SU-DHL-6 (cell line): ENCODE results near the gene SLC13A1.

Experiments used
- EZH2phosphoT487 ChIP-seq: fragments of 200-600 bp; sonication (generic), shearing (Covaris generic); conservative IDR thresholded peaks from 2 replicates; pipeline ENCODE4 v1.6.1; 2018; ENCODE audit warnings: mild to moderate bottlenecking, antibody characterized with exemption, low read length, moderate library complexity, mixed read lengths
- TF ChIP-seq, protein P1 (sequence below): fragments of 200-600 bp; sonication (generic); IDR thresholded peaks from one replicate; pipeline ENCODE4 v1.5.1; 2017; ENCODE audit warnings: antibody characterized with exemption, mild to moderate bottlenecking, low read length, moderate library complexity; ENCODE audit not compliant: insufficient read depth, poor library complexity, severe bottlenecking

DNA sequence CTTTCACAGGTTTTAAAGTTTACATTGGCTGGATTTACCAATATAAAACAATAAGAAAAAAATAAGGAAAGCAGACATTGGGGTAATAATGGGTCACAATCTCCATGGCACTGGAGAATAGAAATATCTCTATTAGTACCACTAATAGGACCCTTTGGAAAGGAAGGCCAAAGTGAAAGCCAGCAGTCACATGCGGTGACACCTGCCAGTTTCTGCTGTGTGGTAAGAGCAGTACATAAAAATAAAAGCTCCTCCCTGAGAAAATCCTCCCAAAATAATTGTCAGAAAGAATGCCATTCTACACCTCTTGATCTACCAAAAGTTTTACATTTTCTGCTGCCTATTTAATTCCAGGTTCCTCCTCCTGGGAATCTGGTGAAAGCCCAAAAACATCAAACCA, 30.4 kb upstream of the SLC13A1 start:
- TF ChIP-seq, protein P1, sequence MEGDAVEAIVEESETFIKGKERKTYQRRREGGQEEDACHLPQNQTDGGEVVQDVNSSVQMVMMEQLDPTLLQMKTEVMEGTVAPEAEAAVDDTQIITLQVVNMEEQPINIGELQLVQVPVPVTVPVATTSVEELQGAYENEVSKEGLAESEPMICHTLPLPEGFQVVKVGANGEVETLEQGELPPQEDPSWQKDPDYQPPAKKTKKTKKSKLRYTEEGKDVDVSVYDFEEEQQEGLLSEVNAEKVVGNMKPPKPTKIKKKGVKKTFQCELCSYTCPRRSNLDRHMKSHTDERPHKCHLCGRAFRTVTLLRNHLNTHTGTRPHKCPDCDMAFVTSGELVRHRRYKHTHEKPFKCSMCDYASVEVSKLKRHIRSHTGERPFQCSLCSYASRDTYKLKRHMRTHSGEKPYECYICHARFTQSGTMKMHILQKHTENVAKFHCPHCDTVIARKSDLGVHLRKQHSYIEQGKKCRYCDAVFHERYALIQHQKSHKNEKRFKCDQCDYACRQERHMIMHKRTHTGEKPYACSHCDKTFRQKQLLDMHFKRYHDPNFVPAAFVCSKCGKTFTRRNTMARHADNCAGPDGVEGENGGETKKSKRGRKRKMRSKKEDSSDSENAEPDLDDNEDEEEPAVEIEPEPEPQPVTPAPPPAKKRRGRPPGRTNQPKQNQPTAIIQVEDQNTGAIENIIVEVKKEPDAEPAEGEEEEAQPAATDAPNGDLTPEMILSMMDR = no peak
- no peak for TF ChIP-seq EZH2phosphoT487
